HUDEP-2 (cell line): ENCODE data around the gene EVX2.

Source experiments
- DNase-seq, 76 experiments: peaks; one replicate each; lab custom pipeline; 2025; ENCODE audit not compliant: unreplicated experiment in 76 of 76; lab: John Stamatoyannopoulos, UW

Gene EVX2

DNA sequence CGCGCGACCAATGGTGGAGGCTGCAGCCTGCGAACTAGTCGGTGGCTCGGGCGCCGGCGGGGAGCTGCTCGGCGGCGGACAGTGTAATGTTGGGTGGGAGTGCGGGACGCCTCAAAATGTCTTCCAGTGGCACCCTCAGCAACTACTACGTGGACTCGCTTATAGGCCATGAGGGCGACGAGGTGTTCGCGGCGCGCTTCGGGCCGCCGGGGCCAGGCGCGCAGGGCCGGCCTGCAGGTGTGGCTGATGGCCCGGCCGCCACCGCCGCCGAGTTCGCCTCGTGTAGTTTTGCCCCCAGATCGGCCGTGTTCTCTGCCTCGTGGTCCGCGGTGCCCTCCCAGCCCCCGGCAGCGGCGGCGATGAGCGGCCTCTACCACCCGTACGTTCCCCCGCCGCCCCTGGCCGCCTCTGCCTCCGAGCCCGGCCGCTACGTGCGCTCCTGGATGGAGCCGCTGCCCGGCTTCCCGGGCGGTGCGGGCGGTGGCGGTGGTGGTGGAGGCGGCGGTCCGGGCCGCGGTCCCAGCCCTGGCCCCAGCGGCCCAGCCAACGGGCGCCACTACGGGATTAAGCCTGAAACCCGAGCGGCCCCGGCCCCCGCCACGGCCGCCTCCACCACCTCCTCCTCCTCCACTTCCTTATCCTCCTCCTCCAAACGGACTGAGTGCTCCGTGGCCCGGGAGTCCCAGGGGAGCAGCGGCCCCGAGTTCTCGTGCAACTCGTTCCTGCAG is 39.1 kb upstream of the EVX2 start, which contains the start of gene HOXD9:
Gene HOXD9 (plus strand): TSS at position 37 of the 728 bp plus-strand sequence. CDS start 50 bp downstream, at position 87.
- no peak for DNase-seq

DNA sequence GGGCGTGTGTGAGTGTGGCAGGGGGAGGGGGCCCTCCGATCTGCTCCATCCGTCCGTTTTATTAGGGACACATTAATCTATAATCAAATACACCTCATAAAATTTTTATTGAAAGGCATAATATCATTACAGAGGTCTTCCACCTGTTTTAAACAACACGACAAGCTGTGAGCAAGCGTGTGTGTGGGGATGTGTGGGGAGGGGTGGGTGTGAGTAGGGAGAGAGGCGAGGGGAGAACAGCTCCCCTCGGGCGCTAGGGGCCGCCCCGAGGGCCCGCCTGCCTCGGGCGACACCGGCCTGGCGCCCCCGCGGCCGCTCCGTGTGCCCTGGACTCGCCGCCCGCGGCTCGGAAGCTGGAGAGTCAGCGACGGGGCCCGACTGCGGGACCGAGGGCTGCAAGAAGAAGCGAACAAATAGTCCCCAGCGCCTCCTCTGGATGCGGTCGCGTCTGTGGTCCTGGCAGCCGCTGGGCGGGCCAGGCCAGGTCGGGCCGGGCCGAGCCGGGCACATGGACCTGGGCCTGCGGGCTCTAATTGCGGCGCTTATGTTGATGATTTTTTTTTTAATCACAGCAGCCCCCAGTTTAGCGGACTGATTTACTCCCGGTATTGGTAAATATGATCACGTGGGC is 38.4 kb upstream of the EVX2 start:
- no peak for DNase-seq

GRCh38 chr2:176121190-176122051 is 37.7 kb upstream of the EVX2 start:
- DNase-seq, result no peak

GRCh38 chr2:176120364-176121189 is 36.8 kb upstream of the EVX2 start:
- DNase-seq, result no peak

- peak in 26 of 76 experiments; percentile 4 to 34 (median 16) for DNase-seq
These were observed 35.0 kb upstream of the EVX2 start for GRCh38 chr2:176118601-176119339.

DNA sequence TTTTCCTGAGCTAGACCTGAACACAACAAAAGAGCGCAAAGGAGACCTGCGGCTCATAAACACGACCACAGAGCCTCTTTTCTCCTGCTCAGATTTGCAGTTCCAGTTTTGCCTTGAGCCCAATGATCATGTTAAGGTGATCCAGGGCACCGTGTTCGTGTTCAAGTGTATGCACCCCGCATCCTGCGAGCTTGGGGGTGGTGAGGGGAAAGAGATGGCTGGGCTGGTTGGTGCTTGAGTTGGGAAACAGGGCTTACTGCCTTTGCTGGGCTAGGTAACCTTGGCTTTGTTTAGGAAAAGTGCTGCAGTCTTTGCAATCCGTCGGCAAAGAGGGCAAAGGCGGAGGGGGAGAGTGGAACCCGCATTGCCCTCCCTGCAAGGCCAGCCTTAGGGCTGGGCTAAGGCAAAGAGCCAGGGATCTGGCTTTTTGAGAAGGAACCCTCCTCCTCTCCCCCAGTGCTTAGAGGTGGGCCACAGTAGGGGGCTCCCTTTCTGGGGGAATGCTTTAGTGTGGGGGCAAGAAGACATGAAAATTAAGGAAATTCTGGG is 34.1 kb upstream of the EVX2 start:
- no peak for DNase-seq

DNA sequence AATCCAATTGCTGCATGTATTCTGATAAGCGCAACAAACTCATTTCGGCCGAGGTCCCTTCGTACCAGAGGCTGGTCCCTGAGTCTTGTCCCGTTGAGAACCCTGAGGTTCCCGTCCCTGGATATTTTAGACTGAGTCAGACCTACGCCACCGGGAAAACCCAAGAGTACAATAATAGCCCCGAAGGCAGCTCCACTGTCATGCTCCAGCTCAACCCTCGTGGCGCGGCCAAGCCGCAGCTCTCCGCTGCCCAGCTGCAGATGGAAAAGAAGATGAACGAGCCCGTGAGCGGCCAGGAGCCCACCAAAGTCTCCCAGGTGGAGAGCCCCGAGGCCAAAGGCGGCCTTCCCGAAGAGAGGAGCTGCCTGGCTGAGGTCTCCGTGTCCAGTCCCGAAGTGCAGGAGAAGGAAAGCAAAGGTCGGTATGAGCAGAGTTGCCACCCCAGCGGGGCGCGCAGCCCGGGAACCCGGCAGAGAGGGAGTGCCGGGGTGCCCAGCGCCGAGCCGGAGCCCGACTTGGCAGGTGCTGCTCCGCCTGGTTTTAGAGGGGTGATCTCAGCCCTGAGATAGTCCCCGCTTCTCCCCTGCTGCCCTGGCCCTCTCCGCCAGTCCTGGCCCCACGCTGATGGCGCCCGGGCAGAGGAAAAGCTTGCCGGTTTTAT is 33.5 kb upstream of the EVX2 start:
- no peak for DNase-seq

DNA sequence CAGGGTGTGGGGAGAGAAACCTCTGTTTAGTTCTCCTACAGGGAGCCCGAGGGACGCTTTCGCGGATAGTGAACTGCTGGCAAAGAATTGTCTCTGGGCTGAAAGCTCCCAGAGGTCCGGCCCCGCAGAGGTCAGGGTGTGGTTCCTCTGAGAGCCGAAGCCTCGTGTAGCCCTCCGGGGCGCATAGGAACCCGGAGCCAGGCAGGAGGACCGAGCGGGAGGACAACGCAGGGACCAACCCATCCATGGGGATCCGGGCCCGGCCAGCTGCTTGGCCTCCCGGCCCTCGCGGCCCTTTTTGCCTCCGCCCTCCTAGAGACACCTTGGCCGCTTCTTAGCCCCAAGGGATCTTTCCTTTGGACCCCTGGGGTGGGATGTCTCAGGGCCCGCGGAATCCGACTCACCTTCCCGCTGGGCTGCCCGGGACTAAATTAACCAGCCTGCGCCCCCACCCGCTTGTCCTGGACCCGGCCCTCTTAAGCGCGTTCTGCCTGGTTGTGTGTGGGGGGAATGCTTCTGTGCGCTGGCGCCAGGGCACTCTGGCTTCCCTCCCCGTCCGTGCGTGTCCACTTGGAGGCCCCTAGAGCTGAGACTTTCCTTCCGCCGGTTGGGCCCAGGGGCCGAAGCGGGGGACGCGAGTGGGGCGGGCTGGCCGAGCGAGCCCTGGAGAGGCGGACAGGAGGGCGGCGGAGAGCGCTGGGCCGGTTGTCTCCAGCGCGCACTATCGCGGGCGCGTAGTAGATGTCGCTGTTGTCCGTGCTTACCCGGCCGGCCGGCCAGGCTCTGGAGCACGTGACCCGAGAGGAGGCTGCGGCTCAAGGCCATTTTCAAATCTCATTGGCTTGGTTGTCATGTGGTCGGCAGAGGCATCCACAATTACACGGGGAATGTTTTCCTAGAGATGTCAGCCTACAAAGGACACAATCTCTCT is 32.4 kb upstream of the EVX2 start, which contains the start of gene HOXD10:
Gene HOXD10 (plus strand): TSS at position 896 of the 931 bp plus-strand sequence. CDS start 56 bp downstream, outside the sequence.
- DNase-seq, result no peak

GRCh38 chr2:176114930-176115625 is 31.3 kb upstream of the EVX2 start:
- DNase-seq, result no peak

GRCh38 chr2:176114120-176114929 is 30.6 kb upstream of the EVX2 start:
- no peak for DNase-seq

GRCh38 chr2:176112375-176113302 is 28.9 kb upstream of the EVX2 start:
- DNase-seq, result no peak

- no peak for DNase-seq
These were observed 28.1 kb upstream of the EVX2 start for GRCh38 chr2:176111846-176112374.

DNA sequence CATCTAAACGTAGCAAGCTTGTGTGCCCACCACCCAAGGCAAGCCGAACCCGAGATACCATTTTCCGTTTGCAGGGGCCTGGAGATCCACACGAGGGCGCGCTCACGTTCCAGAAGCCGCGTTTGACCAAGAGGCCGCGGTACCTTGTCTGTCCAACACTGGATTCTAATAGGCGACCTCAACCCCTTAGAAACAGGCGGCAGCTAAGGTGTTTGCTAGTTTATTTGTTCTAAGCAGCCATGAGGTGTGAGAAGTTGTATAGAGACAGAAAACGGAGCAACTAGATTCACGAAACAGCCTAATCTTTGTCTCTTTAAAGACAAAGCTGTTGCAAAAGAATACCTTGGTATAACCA is 27.5 kb upstream of the EVX2 start:
- DNase-seq, result peak in 39 of 76 experiments; percentile 7 to 60 (median 22)

GRCh38 chr2:176110415-176111308 is 26.9 kb upstream of the EVX2 start:
- DNase-seq, result no peak
